NCI-H226 (cell line): ENCODE data around the gene SKIC2.
"Not testable (repeated sequence)": the region's sequence is repeated elsewhere in the genome, so short reads cannot be mapped to it uniquely, and the experiment has no call there.

Experiments
- DNase-seq: peaks from one replicate; pipeline ENCODE4 v3.0.0-alpha.2; 2015

Gene SKIC2

GRCh38 chr6:31969712-31970603, 11.0 kb downstream of the SKIC2 start:
- peak; percentile 91 for DNase-seq

- no peak for DNase-seq
Observed at GRCh38 chr6:31970604-31971271, 11.8 kb downstream of the SKIC2 start.

GRCh38 chr6:31971279-31971992, 12.5 kb downstream of the SKIC2 start:
- DNase-seq, result no peak

GRCh38 chr6:31971993-31972708, 13.2 kb downstream of the SKIC2 start, which contains the start of gene DXO:
Gene DXO (minus strand): TSS chr6:31972138. CDS start chr6:31971675, 463 bp downstream.
- DNase-seq, result peak; percentile 97

GRCh38 chr6:31972709-31973350, 13.9 kb downstream of the SKIC2 start:
- DNase-seq, result peak; percentile 3

GRCh38 chr6:31976065-31976464, 17.1 kb downstream of the SKIC2 start:
- not testable (repeated sequence) for DNase-seq

GRCh38 chr6:31977816-31978431, 18.9 kb downstream of the SKIC2 start:
- DNase-seq, result no peak

- DNase-seq, result no peak
Observed at GRCh38 chr6:31978831-31979230, 19.9 kb downstream of the SKIC2 start.

GRCh38 chr6:31979238-31979898, 20.4 kb downstream of the SKIC2 start:
- no peak for DNase-seq

- not testable (repeated sequence) for DNase-seq
Observed at GRCh38 chr6:31980195-31980876, 21.4 kb downstream of the SKIC2 start.

GRCh38 chr6:31980998-31981397, 22.0 kb downstream of the SKIC2 start:
- DNase-seq, result not testable (repeated sequence)

GRCh38 chr6:31981744-31982143, 22.8 kb downstream of the SKIC2 start, which contains the start of gene C4A:
Gene C4A (plus strand): TSS chr6:31982057. CDS start chr6:31982108, 51 bp downstream.
- not testable (repeated sequence) for DNase-seq

GRCh38 chr6:31989363-31989762, 30.4 kb downstream of the SKIC2 start:
- DNase-seq, result not testable (repeated sequence)

GRCh38 chr6:31994421-31994820, 35.4 kb downstream of the SKIC2 start:
- DNase-seq, result not testable (repeated sequence)

- not testable (repeated sequence) for DNase-seq
Observed at GRCh38 chr6:31996385-31996784, 37.4 kb downstream of the SKIC2 start.

- DNase-seq, result not testable (repeated sequence)
Observed at GRCh38 chr6:32002546-32003268, 43.7 kb downstream of the SKIC2 start.

- DNase-seq, result not testable (repeated sequence)
Observed at GRCh38 chr6:32003301-32003700, 44.3 kb downstream of the SKIC2 start.

GRCh38 chr6:32004393-32004792, 45.4 kb downstream of the SKIC2 start:
- DNase-seq, result not testable (repeated sequence)

- not testable (repeated sequence) for DNase-seq
Observed at GRCh38 chr6:32004864-32005537, 46.0 kb downstream of the SKIC2 start.
